NCI-H1092 treated with DMSO at 0.1 percent for 48 hours (cell line): ENCODE measurements around the gene MAPK12.

ENCODE experiments used
- DNase-seq: peaks from one replicate; lab custom pipeline; 2025; lab: John Stamatoyannopoulos, UW

The MAPK12 gene

GRCh38 chr22:50299785-50300619, 38.5 kb upstream of the MAPK12 start:
- DNase-seq: no peak

GRCh38 chr22:50298937-50299784, 37.7 kb upstream of the MAPK12 start:
- DNase-seq: no peak

- no peak for DNase-seq
These were observed 36.8 kb upstream of the MAPK12 start for GRCh38 chr22:50298266-50298637.

- no peak for DNase-seq
These were observed 36.2 kb upstream of the MAPK12 start for GRCh38 chr22:50297510-50298265.

GRCh38 chr22:50296658-50297490, 35.4 kb upstream of the MAPK12 start:
- no peak for DNase-seq

- DNase-seq: no peak
These were observed 32.8 kb upstream of the MAPK12 start for GRCh38 chr22:50294319-50294656.

- no peak for DNase-seq
These were observed 32.2 kb upstream of the MAPK12 start for GRCh38 chr22:50293441-50294318.

- DNase-seq: no peak
These were observed 31.4 kb upstream of the MAPK12 start for GRCh38 chr22:50292643-50293440.

- no peak for DNase-seq
These were observed 28.6 kb upstream of the MAPK12 start for GRCh38 chr22:50289942-50290630.

- no peak for DNase-seq
These were observed 27.9 kb upstream of the MAPK12 start for GRCh38 chr22:50289151-50289941.

- no peak for DNase-seq
These were observed 26.2 kb upstream of the MAPK12 start for GRCh38 chr22:50287731-50288130.

- DNase-seq: no peak
These were observed 25.3 kb upstream of the MAPK12 start for GRCh38 chr22:50286701-50287318.

- DNase-seq: no peak
These were observed 24.8 kb upstream of the MAPK12 start for GRCh38 chr22:50286275-50286674.

- DNase-seq: no peak
These were observed 24.2 kb upstream of the MAPK12 start for GRCh38 chr22:50285568-50286229.

- DNase-seq: no peak
These were observed 23.0 kb upstream of the MAPK12 start for GRCh38 chr22:50284479-50284878.

- DNase-seq: no peak
These were observed 22.3 kb upstream of the MAPK12 start for GRCh38 chr22:50283821-50284220.
